ENCODE results near the gene CTSH. TPM values are rescaled to one million over a fixed set of nuclear protein-coding genes. Genes with fewer than 3 reads are reported as not detected.

The CTSH gene
- total RNA-seq, 1 experiment from 2014 or later, result 14.4 TPM

DNA sequence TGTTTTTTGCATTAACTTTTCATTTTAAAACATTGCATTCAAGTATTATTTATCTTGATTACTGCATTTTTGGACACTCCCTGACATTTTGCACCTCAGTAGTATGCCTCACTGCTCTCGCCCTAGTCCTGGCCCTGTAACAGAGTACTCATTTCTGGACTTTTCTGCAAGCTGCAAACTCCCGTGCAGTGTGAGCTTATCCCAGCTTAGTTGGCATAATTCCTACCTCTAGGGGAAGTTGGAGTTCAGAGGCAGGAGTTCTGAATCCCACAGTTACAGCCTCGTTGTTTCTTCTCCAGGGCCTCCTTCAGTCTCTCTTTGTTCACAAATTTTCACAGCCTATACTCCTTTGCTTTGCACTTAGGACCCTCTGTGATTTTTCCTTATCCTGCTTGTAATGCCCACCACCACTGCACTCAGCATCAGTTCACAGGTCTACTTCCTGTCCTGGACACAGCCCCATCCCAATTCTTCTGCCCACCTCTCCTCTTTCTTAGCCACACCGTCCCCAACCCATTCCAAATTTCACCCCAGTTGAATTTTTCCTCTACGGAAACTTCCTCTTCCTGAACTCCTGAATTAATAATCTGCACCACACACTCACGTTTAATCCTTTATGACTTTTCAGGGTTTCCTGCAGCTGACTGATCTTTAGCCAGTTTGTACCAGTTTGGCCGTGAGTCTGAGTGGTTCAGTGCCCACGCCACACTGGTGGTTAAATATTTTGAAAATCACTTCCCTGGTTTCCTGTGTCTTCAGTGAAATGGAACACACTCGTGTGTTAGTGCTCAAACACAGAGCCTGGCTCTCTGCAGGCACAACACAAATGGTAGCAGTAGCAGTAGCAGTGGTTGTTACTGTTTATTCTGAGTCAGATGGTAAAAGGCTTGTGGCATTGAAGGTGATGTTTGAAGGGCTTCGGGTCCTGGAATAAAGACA lies 6.3 kb upstream of the CTSH start:
- no peaks in the 10 kb centered on the region for H3K27me3 Mint-ChIP-seq (ENCODE audit: insufficient read depth, unreplicated experiment)
- intact Hi-C loops (cut with micrococcal nuclease), result loop anchor here (2.0 kb wide), 1 partner anchor 42 kb away; no protein-coding TSS in a partner anchor
- no peak for DNase-seq (ENCODE audit: unreplicated experiment)
- H3K27ac Mint-ChIP-seq (ENCODE audit: low read depth, unreplicated experiment), result no peak overlapping the region
- TF ChIP-seq, protein P1, sequence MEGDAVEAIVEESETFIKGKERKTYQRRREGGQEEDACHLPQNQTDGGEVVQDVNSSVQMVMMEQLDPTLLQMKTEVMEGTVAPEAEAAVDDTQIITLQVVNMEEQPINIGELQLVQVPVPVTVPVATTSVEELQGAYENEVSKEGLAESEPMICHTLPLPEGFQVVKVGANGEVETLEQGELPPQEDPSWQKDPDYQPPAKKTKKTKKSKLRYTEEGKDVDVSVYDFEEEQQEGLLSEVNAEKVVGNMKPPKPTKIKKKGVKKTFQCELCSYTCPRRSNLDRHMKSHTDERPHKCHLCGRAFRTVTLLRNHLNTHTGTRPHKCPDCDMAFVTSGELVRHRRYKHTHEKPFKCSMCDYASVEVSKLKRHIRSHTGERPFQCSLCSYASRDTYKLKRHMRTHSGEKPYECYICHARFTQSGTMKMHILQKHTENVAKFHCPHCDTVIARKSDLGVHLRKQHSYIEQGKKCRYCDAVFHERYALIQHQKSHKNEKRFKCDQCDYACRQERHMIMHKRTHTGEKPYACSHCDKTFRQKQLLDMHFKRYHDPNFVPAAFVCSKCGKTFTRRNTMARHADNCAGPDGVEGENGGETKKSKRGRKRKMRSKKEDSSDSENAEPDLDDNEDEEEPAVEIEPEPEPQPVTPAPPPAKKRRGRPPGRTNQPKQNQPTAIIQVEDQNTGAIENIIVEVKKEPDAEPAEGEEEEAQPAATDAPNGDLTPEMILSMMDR (IDR thresholded peaks at IDR 0.05; ENCODE audit: unreplicated experiment), result no peak
- CTCF ChIA-PET, result interaction anchor here (0.6 kb wide), 1 partner anchor 970 kb away, joined by 3 read pairs; no protein-coding TSS in a partner anchor
- POLR2A ChIA-PET, result no interaction called here
- no peaks in the 10 kb centered on the region for H3K36me3 Mint-ChIP-seq (ENCODE audit: insufficient read depth, unreplicated experiment)
- peaks cover 17% of the 10 kb centered on the region for H3K4me1 Mint-ChIP-seq (ENCODE audit: insufficient read depth, unreplicated experiment)
- no peak overlapping the region for H3K4me3 Mint-ChIP-seq (ENCODE audit: unreplicated experiment)
- no TSS peak for BruUV-seq (replicated peaks)
- no peaks in the 10 kb centered on the region for H3K9me3 Mint-ChIP-seq (ENCODE audit: unreplicated experiment)

DNA sequence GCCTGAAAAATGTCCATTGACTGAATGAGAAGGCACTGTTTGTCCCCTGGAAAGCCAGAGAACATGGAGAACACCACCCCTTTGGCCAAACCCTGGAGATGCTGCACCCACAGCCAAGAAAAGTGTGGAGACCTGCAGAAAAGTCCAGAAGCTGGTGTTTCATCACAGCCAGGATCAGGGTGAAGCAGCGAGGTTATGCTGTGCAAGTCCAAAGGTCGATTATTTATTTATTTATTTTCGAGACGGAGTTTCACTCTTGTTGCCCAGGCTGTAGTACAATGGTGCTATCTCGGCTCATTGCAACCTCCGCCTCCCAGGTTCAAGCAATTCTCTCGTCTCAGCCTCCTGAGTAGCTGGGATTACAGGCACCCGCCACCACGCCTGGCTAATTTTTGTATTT lies 5.5 kb upstream of the CTSH start:
- TF ChIP-seq, protein P1 (IDR thresholded peaks at IDR 0.05; ENCODE audit: unreplicated experiment), result no peak
- Mint-ChIP-seq H3K9me3 (ENCODE audit: unreplicated experiment) (no peaks in the 10 kb centered on the region), H3K27me3 (ENCODE audit: insufficient read depth, unreplicated experiment) (no peaks in the 10 kb centered on the region), H3K4me3 (ENCODE audit: unreplicated experiment) (no peak overlapping the region), H3K27ac (ENCODE audit: low read depth, unreplicated experiment) (no peak overlapping the region), H3K36me3 (ENCODE audit: insufficient read depth, unreplicated experiment) (no peaks in the 10 kb centered on the region), H3K4me1 (ENCODE audit: insufficient read depth, unreplicated experiment) (peaks cover 17% of the 10 kb centered on the region)
- no peak for DNase-seq (ENCODE audit: unreplicated experiment)
- no TSS peak for BruUV-seq (replicated peaks)
- intact Hi-C loops (cut with micrococcal nuclease), result loop anchor here (2.0 kb wide), 1 partner anchor 42 kb away; no protein-coding TSS in a partner anchor
- POLR2A ChIA-PET, result no interaction called here
- CTCF ChIA-PET, result no interaction called here

DNA sequence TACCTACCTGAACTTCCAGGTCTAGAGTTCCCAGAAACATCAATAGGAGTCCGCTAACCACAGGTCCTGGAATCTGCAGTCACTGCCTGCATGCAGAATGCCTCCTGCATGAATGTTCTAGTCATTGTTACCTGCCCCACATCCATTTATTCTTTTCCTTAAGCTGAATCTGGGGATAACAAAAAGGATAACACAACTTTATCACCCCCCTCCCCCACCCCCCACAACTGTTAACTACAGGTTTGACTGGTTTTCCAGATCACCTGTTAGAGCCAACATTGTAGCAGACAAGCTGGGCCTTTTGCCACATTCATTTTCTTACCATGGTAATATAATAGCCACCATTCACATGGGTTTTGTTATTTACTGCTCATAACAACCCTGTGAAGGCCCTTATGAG lies 4.6 kb upstream of the CTSH start:
- BruUV-seq (replicated peaks), result no TSS peak
- no peak for DNase-seq (ENCODE audit: unreplicated experiment)
- H3K27ac Mint-ChIP-seq (ENCODE audit: low read depth, unreplicated experiment), result no peak overlapping the region
- intact Hi-C loops (cut with micrococcal nuclease), result no loop called here
- H3K27me3 Mint-ChIP-seq (ENCODE audit: insufficient read depth, unreplicated experiment), result no peaks in the 10 kb centered on the region
- no peaks in the 10 kb centered on the region for H3K9me3 Mint-ChIP-seq (ENCODE audit: unreplicated experiment)
- no peaks in the 10 kb centered on the region for H3K36me3 Mint-ChIP-seq (ENCODE audit: insufficient read depth, unreplicated experiment)
- TF ChIP-seq, protein P1 (IDR thresholded peaks at IDR 0.05; ENCODE audit: unreplicated experiment), result no peak
- CTCF ChIA-PET, result no interaction called here
- POLR2A ChIA-PET, result no interaction called here
- H3K4me1 Mint-ChIP-seq (ENCODE audit: insufficient read depth, unreplicated experiment), result peaks cover 21% of the 10 kb centered on the region
- no peak overlapping the region for H3K4me3 Mint-ChIP-seq (ENCODE audit: unreplicated experiment)

DNA sequence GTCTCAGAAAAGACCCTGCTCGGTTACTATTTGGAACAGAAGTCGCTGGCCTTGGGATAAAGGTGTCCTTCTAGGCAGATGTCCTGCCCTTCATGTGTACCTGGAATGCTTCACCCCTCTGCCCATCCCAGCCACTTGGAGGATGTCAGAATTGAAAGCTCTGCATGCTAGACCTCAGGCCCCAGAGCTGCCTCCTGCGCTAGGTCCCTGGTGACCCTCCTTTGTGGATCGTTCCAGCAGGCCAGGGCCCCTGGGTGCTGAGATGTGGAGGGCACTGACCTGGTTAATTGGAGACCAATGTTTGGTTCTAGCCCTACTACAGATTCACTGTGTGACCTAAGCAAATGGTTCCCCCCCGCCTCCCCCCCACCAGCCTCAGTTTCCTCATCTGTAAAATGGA lies 2.7 kb upstream of the CTSH start:
- BruUV-seq (replicated peaks), result no TSS peak
- POLR2A ChIA-PET, result no interaction called here
- Mint-ChIP-seq H3K4me1 (ENCODE audit: insufficient read depth, unreplicated experiment) (peaks cover 28% of the 10 kb centered on the region), H3K9me3 (ENCODE audit: unreplicated experiment) (no peaks in the 10 kb centered on the region), H3K4me3 (ENCODE audit: unreplicated experiment) (no peak overlapping the region), H3K36me3 (ENCODE audit: insufficient read depth, unreplicated experiment) (no peaks in the 10 kb centered on the region), H3K27me3 (ENCODE audit: insufficient read depth, unreplicated experiment) (no peaks in the 10 kb centered on the region), H3K27ac (ENCODE audit: low read depth, unreplicated experiment) (no peak overlapping the region)
- intact Hi-C loops (cut with micrococcal nuclease), result no loop called here
- CTCF ChIA-PET, result interaction anchor here (0.5 to 1.0 kb wide), 2 partner anchors 31 to 237 kb away, joined by 3 to 4 read pairs; no protein-coding TSS in a partner anchor
- TF ChIP-seq, protein P1 (IDR thresholded peaks at IDR 0.05; ENCODE audit: unreplicated experiment), result no peak
- DNase-seq (ENCODE audit: unreplicated experiment), result no peak

All from MCF 10A (cell line).